Measurements from ENCODE around the gene RPL15. TPM values are rescaled to one million over a fixed set of nuclear protein-coding genes. Genes with fewer than 3 reads are reported as not detected.

The RPL15 gene
- total and polyA plus RNA-seq, 2 of the 8 experiments (the other 6 are each of a cell fraction or from before 2014, with no cell fraction given), result 2,819 to 6,473 TPM

DNA sequence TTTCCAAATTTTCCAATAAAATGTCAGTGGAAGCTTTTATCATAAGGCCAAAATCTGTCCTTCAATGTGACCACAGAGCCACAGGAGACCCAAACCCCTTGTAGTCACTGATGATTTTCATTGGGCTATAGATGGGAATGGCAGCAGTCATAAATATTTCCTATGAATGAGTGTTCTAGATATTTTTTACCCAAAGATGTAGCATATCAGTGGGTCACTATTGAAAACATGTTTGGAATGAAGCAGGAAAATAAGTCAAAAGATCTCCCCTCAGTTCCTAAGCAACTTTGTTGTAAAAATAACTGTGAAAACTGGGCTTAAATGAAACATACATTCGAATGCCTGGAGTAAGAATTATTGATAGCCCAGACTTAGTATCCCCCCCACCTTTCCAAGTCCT is 49.1 kb upstream of the RPL15 start (continued):
- TF ChIP-seq CTBP2 (IDR thresholded peaks at IDR 0.05; ENCODE audit: borderline replicate concordance, insufficient read depth, insufficient read length, low read length), result no peak
- no peak for TF ChIP-seq KDM5A (IDR thresholded peaks at IDR 0.05; ENCODE audit: low read length)
- no peak for TF ChIP-seq RXRA (IDR thresholded peaks at IDR 0.05; ENCODE audit: insufficient read depth, low read depth, low read length)

Measured in H1 (cell line).